Measurements from ENCODE around the gene GPR161. TPM values are rescaled to one million over a fixed set of nuclear protein-coding genes. Genes with fewer than 3 reads are reported as not detected.

Gene GPR161
- total and polyA plus RNA-seq, 10 of the 15 experiments (the other 5 are each of a cell fraction or from before 2014, with no cell fraction given), result 0.07 to 0.49 (median 0.34) TPM; not detected in 2

DNA sequence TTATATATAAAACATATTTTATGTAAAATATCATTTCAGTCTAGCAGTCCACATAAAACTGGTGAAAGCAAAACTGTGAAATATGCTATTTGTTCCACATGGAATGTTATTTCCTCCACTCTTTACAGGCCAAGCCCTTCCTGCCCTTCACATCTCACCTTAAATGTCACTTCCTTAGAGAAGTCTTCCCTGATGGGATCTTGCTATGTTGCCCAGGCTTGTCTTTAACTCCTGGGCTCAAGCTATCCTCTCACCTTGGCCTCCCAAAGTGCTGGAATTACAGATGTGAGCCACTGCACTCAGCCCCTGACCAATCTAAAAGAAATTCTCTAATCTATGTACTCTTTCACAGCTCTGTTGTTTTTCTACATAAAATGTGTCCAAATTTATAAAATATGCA, 2.3 kb upstream of the GPR161 start:
- CTCF ChIA-PET, result interaction anchor here (1.1 to 1.2 kb wide), 2 partner anchors 10 to 16 kb away, joined by 3 read pairs; no protein-coding TSS in a partner anchor
- TF ChIP-seq KDM1A (IDR thresholded peaks at IDR 0.05; ENCODE audit: borderline replicate concordance) (no peak), TCF12 (IDR thresholded peaks at IDR 0.05; ENCODE audit: low read depth, low read length) (no peak)
- SMC1A ChIA-PET (ENCODE audit: uncharacterized antibody, unreplicated experiment), result no interaction called here
- H3K9me3 ChIP-seq (replicated peaks; ENCODE audit: control insufficient read depth, insufficient read depth, low read length), result no peaks in the 10 kb centered on the region
- H3K79me2 ChIP-seq (ENCODE audit: control insufficient read depth, insufficient read depth, low read length), result no peaks in the 10 kb centered on the region
- no peak overlapping the region for H3K4me2 ChIP-seq (ENCODE audit: control insufficient read depth, insufficient read depth)
- in situ Hi-C loops (cut with MboI) (no loop called here), intact Hi-C loops (cut with micrococcal nuclease; ENCODE audit: unreplicated experiment) (no loop called here)
- H3K4me3 ChIP-seq, result no peak overlapping the region
- H3K36me3 ChIP-seq (ENCODE audit: control insufficient read depth in 2 of 2, insufficient read depth in 2 of 2, low read length in 1 of 2), result no peaks in the 10 kb centered on the region
- H3K27ac ChIP-seq (ENCODE audit: control insufficient read depth, insufficient read depth), result no peak overlapping the region
- H3K9ac ChIP-seq (ENCODE audit: control insufficient read depth, insufficient read depth, low read length), result no peak overlapping the region
- DNase-seq (ENCODE audit: low read depth, low spot score) (no peak), FAIRE-seq (no peak), ATAC-seq (no peak)
- no peaks in the 10 kb centered on the region for H4K20me1 ChIP-seq (ENCODE audit: control insufficient read depth, insufficient read depth)
- POLR2A ChIA-PET, result interaction anchor here (0.7 kb wide), 1 partner anchor 211 kb away, joined by 4 read pairs; no protein-coding TSS in a partner anchor
- H3K27me3 ChIP-seq (replicated peaks in 1 of 2; ENCODE audit: control insufficient read depth in 2 of 2, insufficient read depth in 2 of 2, low read length in 1 of 2), result peaks cover 11 to 18% of the 10 kb centered on the region in 2 experiments; a peak in 3 of 4 replicates
- BruUV-seq (replicated peaks), result no TSS peak
- H2AFZ ChIP-seq (ENCODE audit: control insufficient read depth, low read depth, low read length), result no peak overlapping the region
- RAD21 ChIA-PET (ENCODE audit: unreplicated experiment), result no interaction called here
- H3K4me1 ChIP-seq (ENCODE audit: control insufficient read depth, insufficient read depth, low read length), result peaks cover 8% of the 10 kb centered on the region

GRCh38 chr1:168138134-168138533, 1.4 kb upstream of the GPR161 start:
- ChIA-PET POLR2A (no interaction called here), SMC1A (ENCODE audit: uncharacterized antibody, unreplicated experiment) (no interaction called here), RAD21 (ENCODE audit: unreplicated experiment) (no interaction called here), CTCF (interaction anchor here (0.6 to 1.2 kb wide), 4 partner anchors 15 to 336 kb away, joined by 3 read pairs; no protein-coding TSS in a partner anchor)
- 73% methylated on average over 5 of the region's 5 CpGs for WGBS (ENCODE audit: insufficient coverage, insufficient replicate concordance, low lambda C conversion rate, missing lambda C conversion rate)
- in situ Hi-C loops (cut with MboI), result no loop called here
- intact Hi-C loops (cut with micrococcal nuclease; ENCODE audit: unreplicated experiment), result no loop called here
- Histone ChIP-seq H3K36me3 (ENCODE audit: control insufficient read depth in 2 of 2, insufficient read depth in 2 of 2, low read length in 1 of 2) (no peaks in the 10 kb centered on the region), H3K27me3 (replicated peaks in 1 of 2; ENCODE audit: control insufficient read depth in 2 of 2, insufficient read depth in 2 of 2, low read length in 1 of 2) (peaks cover 11 to 20% of the 10 kb centered on the region in 2 experiments; a peak in 3 of 4 replicates), H3K9ac (ENCODE audit: control insufficient read depth, insufficient read depth, low read length) (no peak overlapping the region), H3K4me1 (ENCODE audit: control insufficient read depth, insufficient read depth, low read length) (peaks cover 8% of the 10 kb centered on the region), H3K4me2 (ENCODE audit: control insufficient read depth, insufficient read depth) (no peak overlapping the region), H4K20me1 (ENCODE audit: control insufficient read depth, insufficient read depth) (no peaks in the 10 kb centered on the region), H3K27ac (ENCODE audit: control insufficient read depth, insufficient read depth) (no peak overlapping the region), H3K79me2 (ENCODE audit: control insufficient read depth, insufficient read depth, low read length) (no peaks in the 10 kb centered on the region), H3K4me3 (no peak overlapping the region), H2AFZ (ENCODE audit: control insufficient read depth, low read depth, low read length) (no peak overlapping the region), H3K9me3 (replicated peaks; ENCODE audit: control insufficient read depth, insufficient read depth, low read length) (no peaks in the 10 kb centered on the region)
- no TSS peak for BruUV-seq (replicated peaks)
- no peak for DNase-seq (ENCODE audit: low read depth, low spot score)
- no peak for ATAC-seq
- no peak for FAIRE-seq
- no peak for TF ChIP-seq TCF7 (IDR thresholded peaks at IDR 0.05; ENCODE audit: borderline replicate concordance)
- TF ChIP-seq, protein P1, sequence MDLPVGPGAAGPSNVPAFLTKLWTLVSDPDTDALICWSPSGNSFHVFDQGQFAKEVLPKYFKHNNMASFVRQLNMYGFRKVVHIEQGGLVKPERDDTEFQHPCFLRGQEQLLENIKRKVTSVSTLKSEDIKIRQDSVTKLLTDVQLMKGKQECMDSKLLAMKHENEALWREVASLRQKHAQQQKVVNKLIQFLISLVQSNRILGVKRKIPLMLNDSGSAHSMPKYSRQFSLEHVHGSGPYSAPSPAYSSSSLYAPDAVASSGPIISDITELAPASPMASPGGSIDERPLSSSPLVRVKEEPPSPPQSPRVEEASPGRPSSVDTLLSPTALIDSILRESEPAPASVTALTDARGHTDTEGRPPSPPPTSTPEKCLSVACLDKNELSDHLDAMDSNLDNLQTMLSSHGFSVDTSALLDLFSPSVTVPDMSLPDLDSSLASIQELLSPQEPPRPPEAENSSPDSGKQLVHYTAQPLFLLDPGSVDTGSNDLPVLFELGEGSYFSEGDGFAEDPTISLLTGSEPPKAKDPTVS (IDR thresholded peaks at IDR 0.05; ENCODE audit: low read depth, low read length), result no peak
- TF ChIP-seq NFIC (IDR thresholded peaks at IDR 0.05; ENCODE audit: low read depth, low read length), result no peak
- no peak for TF ChIP-seq ZNF384 (IDR thresholded peaks at IDR 0.05; ENCODE audit: borderline replicate concordance, low read depth, low read length)
- TF ChIP-seq CHD4 (IDR thresholded peaks at IDR 0.05), result no peak
- no peak for TF ChIP-seq SREBF1 (IDR thresholded peaks at IDR 0.05; ENCODE audit: low read length)
- TF ChIP-seq GABPA (IDR thresholded peaks at IDR 0.05; ENCODE audit: low read depth), result no peak
- TF ChIP-seq SUZ12 (IDR thresholded peaks at IDR 0.05; ENCODE audit: unreplicated experiment), result no peak
- TF ChIP-seq IRF5 (IDR thresholded peaks at IDR 0.05; ENCODE audit: borderline replicate concordance), result no peak
- TF ChIP-seq, protein P2, sequence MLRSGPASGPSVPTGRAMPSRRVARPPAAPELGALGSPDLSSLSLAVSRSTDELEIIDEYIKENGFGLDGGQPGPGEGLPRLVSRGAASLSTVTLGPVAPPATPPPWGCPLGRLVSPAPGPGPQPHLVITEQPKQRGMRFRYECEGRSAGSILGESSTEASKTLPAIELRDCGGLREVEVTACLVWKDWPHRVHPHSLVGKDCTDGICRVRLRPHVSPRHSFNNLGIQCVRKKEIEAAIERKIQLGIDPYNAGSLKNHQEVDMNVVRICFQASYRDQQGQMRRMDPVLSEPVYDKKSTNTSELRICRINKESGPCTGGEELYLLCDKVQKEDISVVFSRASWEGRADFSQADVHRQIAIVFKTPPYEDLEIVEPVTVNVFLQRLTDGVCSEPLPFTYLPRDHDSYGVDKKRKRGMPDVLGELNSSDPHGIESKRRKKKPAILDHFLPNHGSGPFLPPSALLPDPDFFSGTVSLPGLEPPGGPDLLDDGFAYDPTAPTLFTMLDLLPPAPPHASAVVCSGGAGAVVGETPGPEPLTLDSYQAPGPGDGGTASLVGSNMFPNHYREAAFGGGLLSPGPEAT (IDR thresholded peaks at IDR 0.05; ENCODE audit: low read depth), result no peak
- TF ChIP-seq EZH2 (IDR thresholded peaks at IDR 0.05; ENCODE audit: borderline replicate concordance, control insufficient read depth, low read depth, low read length), result no peak
- no peak for TF ChIP-seq MYC (IDR thresholded peaks at IDR 0.05; ENCODE audit: insufficient read depth, insufficient read length, insufficient replicate concordance, low read length, severe bottlenecking)
